K562 (cell line): ENCODE measurements around the gene KCNQ2. TPM values are rescaled to one million over a fixed set of nuclear protein-coding genes. Genes with fewer than 3 reads are reported as not detected.

Source experiments
- ATAC-seq: fragments of 200-7000 bp; cut with Tn5 transposase; 3 replicates; pipeline ENCODE4 v1.9.1; 2020; ENCODE audit warnings: moderate library complexity
- BruUV-seq: library from RNA; stranded (reverse); fragments of 400-500 nt; replicated peaks from 2 replicates; lab custom pipeline; 2021; lab: Mats Ljungman, UMichigan
- CTCF ChIA-PET: fragments of 300-600 bp; formaldehyde crosslinking; extraction: SDS; loops from one replicate; lab custom pipeline; 2021; ENCODE audit warnings: low intra/inter-chr PET ratio; lab: Yijun Ruan, JAX
- POLR2A ChIA-PET: fragments of 300-600, 350-650 bp; sonication (Branson Sonifier 250); formaldehyde crosslinking; extraction: SDS; loops from one replicate; lab custom pipeline; 2021; ENCODE audit warnings: antibody characterized with exemption, inconsistent platforms; lab: Yijun Ruan, JAX
- DNase-seq, 4 experiments: peaks; one replicate each; pipeline versions ENCODE4 v3.0.0 to v3.0.0-alpha.2; 2011 to 2018; ENCODE audit warnings: low spot score in 3 of 4, mixed read lengths in 3 of 4; ENCODE audit errors: extremely low read depth in 1 of 4
- FAIRE-seq: peaks from 2 replicates; lab custom pipeline; 2011; peaks lifted over from hg19 to GRCh38; lab: Jason Lieb, UNC
- H2AFZ ChIP-seq: 2 replicates; pipeline ENCODE4 v1.6.0; 2011; ENCODE audit warnings: low read depth, low read length, control low read depth, inconsistent platforms
- H3K27ac ChIP-seq: fragments of 200-600 bp; 3 replicates; pipeline ENCODE4 v1.8.0; 2011; ENCODE audit warnings: low read depth, mild to moderate bottlenecking, control low read depth, inconsistent platforms, low read length, moderate library complexity, mixed read lengths; ENCODE audit errors: extremely low read depth
- H3K27me3 ChIP-seq, 2 experiments: fragments of 300-600 bp in 1 of 2; 2 replicates in 1 of 2; 3 replicates in 1 of 2; pipeline versions ENCODE4 v1.6.0 to v1.8.0; 2011; ENCODE audit warnings: inconsistent platforms in 2 of 2, low read length in 2 of 2, mild to moderate bottlenecking in 1 of 2, mixed read lengths in 1 of 2, moderate library complexity in 1 of 2; ENCODE audit not compliant: control insufficient read depth in 2 of 2, insufficient read depth in 2 of 2
- H3K36me3 ChIP-seq: fragments of 300-600 bp; 3 replicates; pipeline ENCODE4 v1.8.0; 2011; ENCODE audit warnings: mild to moderate bottlenecking, low read length, inconsistent platforms; ENCODE audit not compliant: control insufficient read depth, insufficient read depth
- H3K4me1 ChIP-seq, 2 experiments: fragments of 200-600 bp in 1 of 2; replicated peaks in 1 of 2; 2 replicates in 1 of 2; 3 replicates in 1 of 2; pipeline versions ENCODE4 v1.5.1 to v1.8.0; 2011; ENCODE audit warnings: inconsistent platforms in 2 of 2, low read length in 2 of 2, mild to moderate bottlenecking in 1 of 2, mixed read lengths in 1 of 2, moderate library complexity in 1 of 2; ENCODE audit not compliant: control insufficient read depth in 2 of 2, insufficient read depth in 2 of 2
- H3K4me2 ChIP-seq: 2 replicates; pipeline ENCODE4 v1.6.1; 2011; ENCODE audit warnings: low read length, control low read depth, inconsistent platforms, mixed read lengths; ENCODE audit not compliant: insufficient read depth
- H3K4me3 ChIP-seq: fragments of 200-600 bp; sonication (generic), shearing (Covaris generic); 2 replicates; pipeline ENCODE4 v1.5.1; 2016; ENCODE audit warnings: control low read depth, inconsistent platforms
- H3K79me2 ChIP-seq: fragments of 200-600 bp; 3 replicates; pipeline ENCODE4 v1.8.0; 2011; ENCODE audit warnings: low read length, inconsistent platforms; ENCODE audit not compliant: control insufficient read depth, insufficient read depth
- H3K9ac ChIP-seq, 2 experiments: 2 replicates each; pipeline versions ENCODE4 v1.6.0 to v1.6.1; 2011; ENCODE audit warnings: low read depth in 2 of 2, low read length in 2 of 2, control low read depth in 1 of 2, inconsistent platforms in 1 of 2, mild to moderate bottlenecking in 1 of 2, mixed read lengths in 1 of 2; ENCODE audit not compliant: insufficient read depth in 1 of 2
- H3K9me1 ChIP-seq: one replicate; pipeline ENCODE4 v1.6.0; 2011; ENCODE audit warnings: inconsistent platforms, mild to moderate bottlenecking, low read length, moderate library complexity; ENCODE audit not compliant: control insufficient read depth, insufficient read depth
- H3K9me3 ChIP-seq: replicated peaks from 2 replicates; pipeline ENCODE4 v1.5.1; 2011; ENCODE audit warnings: low read depth, low read length, inconsistent platforms; ENCODE audit not compliant: control insufficient read depth, insufficient read depth
- H4K20me1 ChIP-seq: replicated peaks from 2 replicates; pipeline ENCODE4 v1.6.1; 2011; ENCODE audit warnings: low read length, inconsistent platforms, mixed read lengths; ENCODE audit not compliant: control insufficient read depth, insufficient read depth
- WGBS: fragments of 100-300 bp; shearing (Covaris generic); methylation state at CpG from one replicate; pipeline ENCODE4 v1.1.6; 2016; ENCODE audit warnings: low coverage, mixed read lengths; ENCODE audit not compliant: insufficient coverage; ENCODE audit errors: missing lambda C conversion rate; 5-methylcytosine and 5-hydroxymethylcytosine counted together
- in situ Hi-C: fragments of 300-500 bp; cut with MboI; formaldehyde crosslinking; loops from 4 replicates; pipeline ENCODE4 v1.15.0; 2018; ENCODE audit warnings: inconsistent platforms, mixed read lengths
- intact Hi-C: fragments of 100-400 bp; cut with micrococcal nuclease; formaldehyde crosslinking; loops from 2 replicates; pipeline ENCODE4 v1.14.2; 2022
- polyA plus RNA-seq, 8 experiments: library from polyadenylated mRNA; depleted of rRNA in 4 of 8; stranded (reverse) in 5 of 8; unstranded in 3 of 8; fragments of >200 nt; fragmentation: Nextera tagmentation in 2 of 8; fragmentation: Illumina TruSeq in 1 of 8; extraction: Ambion mirVana in 2 of 8; extraction: Trizol in 1 of 8; gene quantifications; 2 replicates each; pipeline versions ENCODE4 v1.2.1 to v1.2.3, GENCODE V29; 2011 to 2014; ENCODE audit warnings: inconsistent platforms in 1 of 8, missing spikeins in 1 of 8
- total RNA-seq, 7 experiments: library from RNA; depleted of rRNA in 6 of 7; stranded (reverse); fragments of >200 nt in 6 of 7; fragmentation: Illumina TruSeq in 2 of 7; extraction: Trizol in 2 of 7; gene quantifications; 2 replicates each; pipeline versions ENCODE4 v1.2.1 to v1.2.3, GENCODE V29; 2011 to 2021; ENCODE audit warnings: low replicate concordance in 1 of 7
- TF ChIP-seq, protein P1 (sequence below): fragments of 450-650 bp; formaldehyde crosslinking; IDR thresholded peaks from 2 replicates; pipeline ENCODE4 v1.4.0; 2022; ENCODE audit warnings: missing genetic modification characterization

The KCNQ2 gene
- total and polyA plus RNA-seq, 9 of the 15 experiments (the other 6 are each of a cell fraction or from before 2014, with no cell fraction given) = 0.13 to 0.16 TPM; not detected in 7

GRCh38 chr20:63362436-63363009 is 109.9 kb downstream of the KCNQ2 start:
- no TSS peak for BruUV-seq
- Histone ChIP-seq H3K9me1 (no peaks in the 10 kb centered on the region), H3K4me2 (no peak overlapping the region), H2AFZ (no peak overlapping the region), H3K27me3 (peaks cover 8 to 44% of the 10 kb centered on the region in 2 experiments; a peak in 4 of 5 replicates), H3K79me2 (no peaks in the 10 kb centered on the region), H3K27ac (no peak overlapping the region), H4K20me1 (no peaks in the 10 kb centered on the region; the same call in none of the 2 replicates), H3K4me3 (no peak overlapping the region), H3K9me3 (no peaks in the 10 kb centered on the region), H3K4me1 (peaks cover 0 to 27% of the 10 kb centered on the region in 2 experiments; a peak in 2 of 5 replicates), H3K9ac (no peak overlapping the region), H3K36me3 (no peaks in the 10 kb centered on the region)
- TF ChIP-seq, protein P1, sequence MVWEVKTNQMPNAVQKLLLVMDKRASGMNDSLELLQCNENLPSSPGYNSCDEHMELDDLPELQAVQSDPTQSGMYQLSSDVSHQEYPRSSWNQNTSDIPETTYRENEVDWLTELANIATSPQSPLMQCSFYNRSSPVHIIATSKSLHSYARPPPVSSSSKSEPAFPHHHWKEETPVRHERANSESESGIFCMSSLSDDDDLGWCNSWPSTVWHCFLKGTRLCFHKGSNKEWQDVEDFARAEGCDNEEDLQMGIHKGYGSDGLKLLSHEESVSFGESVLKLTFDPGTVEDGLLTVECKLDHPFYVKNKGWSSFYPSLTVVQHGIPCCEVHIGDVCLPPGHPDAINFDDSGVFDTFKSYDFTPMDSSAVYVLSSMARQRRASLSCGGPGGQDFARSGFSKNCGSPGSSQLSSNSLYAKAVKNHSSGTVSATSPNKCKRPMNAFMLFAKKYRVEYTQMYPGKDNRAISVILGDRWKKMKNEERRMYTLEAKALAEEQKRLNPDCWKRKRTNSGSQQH = no peak
- intact Hi-C loops (no loop called here), in situ Hi-C loops (no loop called here)
- ATAC-seq = no peak
- ChIA-PET CTCF (no interaction called here), POLR2A (interaction anchor here (0.6 kb wide), 1 partner anchor 14 kb away, joined by 3 read pairs; no protein-coding TSS in a partner anchor)
- WGBS = 7% methylated on average over 16 of the region's 16 CpGs
- no peak for FAIRE-seq
- no peak for DNase-seq
